ENCODE data around the gene ERGIC3. TPM values are rescaled to one million over a fixed set of nuclear protein-coding genes. Genes with fewer than 3 reads are reported as not detected.
A peak's percentile ranks its signal among the peaks of the same experiment; 100 is the strongest.
"Not testable (repeated sequence)": the region's sequence is repeated elsewhere in the genome, so short reads cannot be mapped to it uniquely, and the experiment has no call there.

The ERGIC3 gene
- total RNA-seq, 1 donor from 2014 or later = 233 TPM

DNA sequence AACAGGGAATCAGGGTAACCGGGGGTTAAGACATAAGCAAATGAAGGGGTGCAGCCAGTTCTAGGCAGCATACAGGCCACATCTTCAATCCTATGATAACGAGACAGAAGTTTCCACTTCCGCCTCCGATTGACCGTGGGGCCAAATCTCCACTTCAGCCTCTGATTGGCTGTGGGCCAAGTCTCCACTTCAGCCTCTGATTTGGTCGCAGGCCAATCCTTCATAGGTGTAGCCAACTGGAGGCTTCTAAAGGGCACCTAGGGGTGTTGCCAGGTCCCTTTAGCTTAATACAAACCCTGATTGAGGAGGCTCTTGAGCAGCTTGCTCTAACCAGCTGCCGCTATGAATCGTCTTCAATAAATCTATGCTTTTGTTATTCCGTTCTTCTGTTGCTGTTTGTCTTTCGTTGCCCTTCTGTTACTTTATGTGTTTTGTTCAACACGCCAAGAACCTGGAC is 2.1 kb upstream of the ERGIC3 start:
- TF ChIP-seq CTCF (IDR thresholded peaks at IDR 0.05; ENCODE audit: partially characterized antibody, unreplicated experiment) = no peak
- peak overlapping the region; percentile 76 for H3K4me3 Mint-ChIP-seq (ENCODE audit: unreplicated experiment)
- no peaks in the 10 kb centered on the region for H3K9me3 Mint-ChIP-seq (ENCODE audit: unreplicated experiment)
- H3K36me3 Mint-ChIP-seq (ENCODE audit: unreplicated experiment) = peaks cover 7% of the 10 kb centered on the region
- H3K27ac Mint-ChIP-seq (ENCODE audit: unreplicated experiment) = no peak overlapping the region
- H3K27me3 Mint-ChIP-seq (ENCODE audit: unreplicated experiment) = peaks cover 3% of the 10 kb centered on the region
- H3K4me1 Mint-ChIP-seq (ENCODE audit: low read depth, unreplicated experiment) = peaks cover 4% of the 10 kb centered on the region
- DNase-seq = peak; percentile 37

DNA sequence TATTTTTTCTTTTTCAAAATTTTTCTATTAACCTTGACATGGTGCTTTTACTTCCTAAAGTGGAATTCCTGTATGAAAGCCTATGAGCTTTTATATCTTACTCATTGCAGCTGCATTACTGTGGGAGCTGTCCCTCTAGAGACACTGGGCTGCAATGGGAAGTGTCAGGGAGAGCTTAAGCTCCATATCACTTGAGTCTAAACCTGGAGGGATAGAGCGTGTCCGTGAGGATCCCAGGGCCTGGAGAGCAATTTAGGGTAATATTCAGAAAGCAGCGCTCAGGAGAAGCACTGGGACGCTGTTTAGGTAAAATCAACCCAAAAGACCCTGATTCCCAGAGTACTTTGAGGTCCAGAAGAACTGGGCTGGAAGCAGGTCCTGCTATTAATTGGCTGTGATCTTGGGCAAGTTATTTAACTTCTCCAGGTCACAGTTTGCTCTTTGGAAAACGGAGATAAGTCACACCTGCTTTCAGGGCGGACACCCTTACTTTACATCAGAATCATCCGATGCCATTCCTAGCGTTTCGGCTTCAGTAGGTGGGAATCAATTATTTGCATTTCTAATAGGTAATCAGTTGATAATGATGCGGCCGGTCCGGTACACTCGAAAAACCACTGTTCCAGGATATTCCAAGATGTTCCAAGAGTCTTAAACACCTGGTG is 628 bp upstream of the ERGIC3 start:
- DNase-seq = no peak
- Mint-ChIP-seq H3K27me3 (ENCODE audit: unreplicated experiment) (peaks cover 5% of the 10 kb centered on the region), H3K9me3 (ENCODE audit: unreplicated experiment) (no peaks in the 10 kb centered on the region), H3K4me3 (ENCODE audit: unreplicated experiment) (peak overlapping the region; percentile 92), H3K36me3 (ENCODE audit: unreplicated experiment) (peaks cover 7% of the 10 kb centered on the region), H3K27ac (ENCODE audit: unreplicated experiment) (peak overlapping the region; percentile 62), H3K4me1 (ENCODE audit: low read depth, unreplicated experiment) (peaks cover 4% of the 10 kb centered on the region)
- TF ChIP-seq CTCF (IDR thresholded peaks at IDR 0.05; ENCODE audit: partially characterized antibody, unreplicated experiment) = no peak

- Mint-ChIP-seq H3K27ac (ENCODE audit: unreplicated experiment) (peak overlapping the region; percentile 90), H3K4me1 (ENCODE audit: low read depth, unreplicated experiment) (peaks cover 11% of the 10 kb centered on the region), H3K27me3 (ENCODE audit: unreplicated experiment) (peaks cover 11% of the 10 kb centered on the region)
Observed at GRCh38 chr20:35542990-35543389, 1.1 kb downstream of the ERGIC3 start.

GRCh38 chr20:35544436-35544835 is 2.6 kb downstream of the ERGIC3 start:
- Mint-ChIP-seq H3K4me1 (ENCODE audit: low read depth, unreplicated experiment) (peaks cover 17% of the 10 kb centered on the region), H3K27ac (ENCODE audit: unreplicated experiment) (no peak overlapping the region), H3K36me3 (ENCODE audit: unreplicated experiment) (peaks cover 7% of the 10 kb centered on the region), H3K4me3 (ENCODE audit: unreplicated experiment) (no peak overlapping the region), H3K9me3 (ENCODE audit: unreplicated experiment) (peaks cover 6% of the 10 kb centered on the region), H3K27me3 (ENCODE audit: unreplicated experiment) (peaks cover 13% of the 10 kb centered on the region)
- DNase-seq = no peak
- TF ChIP-seq CTCF (IDR thresholded peaks at IDR 0.05; ENCODE audit: partially characterized antibody, unreplicated experiment) = no peak

More at GRCh38 chr20:35542990-35543389, 1.1 kb downstream of the ERGIC3 start:
- Mint-ChIP-seq H3K4me3 (ENCODE audit: unreplicated experiment) (peak overlapping the region; percentile 92), H3K9me3 (ENCODE audit: unreplicated experiment) (peaks cover 6% of the 10 kb centered on the region), H3K36me3 (ENCODE audit: unreplicated experiment) (peaks cover 7% of the 10 kb centered on the region)
- no peak for TF ChIP-seq CTCF (IDR thresholded peaks at IDR 0.05; ENCODE audit: partially characterized antibody, unreplicated experiment)
- no peak for DNase-seq

DNA sequence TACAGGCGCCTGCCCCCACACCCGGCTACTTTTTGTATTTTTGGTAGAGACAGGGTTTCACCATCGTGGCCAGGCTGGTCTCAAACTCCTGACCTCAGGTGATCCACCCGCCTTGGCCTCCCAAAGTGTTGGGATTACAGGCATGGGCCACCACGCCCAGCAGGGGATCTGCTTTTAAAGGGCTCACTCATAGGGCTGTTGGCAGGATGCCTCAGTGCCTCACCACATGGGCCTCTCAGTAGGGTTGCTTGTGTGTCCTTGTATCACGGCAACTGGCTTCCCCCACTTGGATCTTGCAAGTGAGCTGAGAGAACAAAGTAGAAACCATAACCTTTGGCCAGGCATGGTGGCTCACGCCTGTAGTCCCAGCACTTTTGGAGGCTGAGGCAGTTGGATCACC is 3.1 kb downstream of the ERGIC3 start:
- not testable (repeated sequence) for H3K36me3 Mint-ChIP-seq (ENCODE audit: unreplicated experiment); H3K4me3 Mint-ChIP-seq (ENCODE audit: unreplicated experiment); H3K9me3 Mint-ChIP-seq (ENCODE audit: unreplicated experiment); H3K27ac Mint-ChIP-seq (ENCODE audit: unreplicated experiment); DNase-seq
- H3K27me3 Mint-ChIP-seq (ENCODE audit: unreplicated experiment) = peaks cover 13% of the 10 kb centered on the region
- peaks cover 17% of the 10 kb centered on the region for H3K4me1 Mint-ChIP-seq (ENCODE audit: low read depth, unreplicated experiment)
